AG04450 (cell line): Measurements from ENCODE around the gene ATP13A4. TPM values are rescaled to one million over a fixed set of nuclear protein-coding genes. Genes with fewer than 3 reads are reported as not detected.

Experiments used
- CTCF ChIA-PET: fragments of 300-600, 350-600 bp; formaldehyde crosslinking; extraction: SDS; loops from one replicate; lab custom pipeline; 2022; ENCODE audit warnings: antibody characterized with exemption, inconsistent platforms; lab: Charles Lee
- POLR2A ChIA-PET: fragments of 350-600 bp; formaldehyde crosslinking; extraction: SDS; loops from one replicate; lab custom pipeline; 2021; ENCODE audit warnings: antibody characterized with exemption, inconsistent platforms; lab: Yijun Ruan, JAX
- DNase-seq: peaks from one replicate; pipeline ENCODE4 v3.0.0-alpha.2; 2011; ENCODE audit warnings: low read depth, low spot score
- H3K27ac ChIP-seq: one replicate; pipeline ENCODE4 v1.5.1; 2012; ENCODE audit warnings: low read depth, low read length, control low read depth
- H3K27me3 ChIP-seq: one replicate; pipeline ENCODE4 v1.6.0; 2012; ENCODE audit warnings: low read length; ENCODE audit not compliant: control insufficient read depth, insufficient read depth
- H3K4me3 ChIP-seq: 2 replicates; pipeline ENCODE4 v1.5.1; 2011; ENCODE audit warnings: mild to moderate bottlenecking, low read depth, low read length, control low read depth
- H3K9me3 ChIP-seq: 2 replicates; pipeline ENCODE4 v1.5.1; 2012; ENCODE audit warnings: low read length; ENCODE audit not compliant: control insufficient read depth, insufficient read depth
- CTCF ChIP-seq: IDR thresholded peaks from 2 replicates; pipeline ENCODE4 v1.5.1; 2011; ENCODE audit warnings: low read depth, low read length, control low read depth, inconsistent platforms
- polyA plus RNA-seq: library from polyadenylated mRNA; depleted of rRNA; stranded (reverse); fragments of >200 nt; gene quantifications from 2 replicates; pipeline ENCODE4 v1.2.3, GENCODE V29; 2011

Gene ATP13A4
- polyA plus RNA-seq, 1 experiment = 0.04 TPM

- Histone ChIP-seq H3K27me3 (no peaks in the 10 kb centered on the region), H3K4me3 (no peak overlapping the region), H3K27ac (no peak overlapping the region), H3K9me3 (no peaks in the 10 kb centered on the region)
- no peak for DNase-seq
- no peak for TF ChIP-seq CTCF
- ChIA-PET CTCF (no interaction called here), POLR2A (no interaction called here)
Measured at GRCh38 chr3:193510154-193510553, 44.5 kb downstream of the ATP13A4 start.

- POLR2A ChIA-PET = no interaction called here
- no peaks in the 10 kb centered on the region for H3K9me3 ChIP-seq
- no peaks in the 10 kb centered on the region for H3K27me3 ChIP-seq
- no peak for TF ChIP-seq CTCF
- H3K4me3 ChIP-seq = no peak overlapping the region
- CTCF ChIA-PET = interaction anchor here (0.6 kb wide), 1 partner anchor 50 kb away, joined by 3 read pairs; no protein-coding TSS in a partner anchor
- no peak overlapping the region for H3K27ac ChIP-seq
- DNase-seq = no peak
Measured at GRCh38 chr3:193509103-193509965, 45.4 kb downstream of the ATP13A4 start.

- no peaks in the 10 kb centered on the region for H3K27me3 ChIP-seq
- TF ChIP-seq CTCF = no peak
- ChIA-PET POLR2A (no interaction called here), CTCF (no interaction called here)
- no peak for DNase-seq
- H3K27ac ChIP-seq = no peak overlapping the region
- H3K4me3 ChIP-seq = no peak overlapping the region
- no peaks in the 10 kb centered on the region for H3K9me3 ChIP-seq
Measured at GRCh38 chr3:193508108-193508507, 46.6 kb downstream of the ATP13A4 start.

GRCh38 chr3:193507566-193507965 lies 47.1 kb downstream of the ATP13A4 start:
- no peaks in the 10 kb centered on the region for H3K27me3 ChIP-seq
- no peak overlapping the region for H3K4me3 ChIP-seq
- no peak overlapping the region for H3K27ac ChIP-seq
- CTCF ChIA-PET = no interaction called here
- TF ChIP-seq CTCF = no peak
- no peak for DNase-seq
- no peaks in the 10 kb centered on the region for H3K9me3 ChIP-seq
- POLR2A ChIA-PET = no interaction called here

GRCh38 chr3:193506921-193507320 lies 47.8 kb downstream of the ATP13A4 start:
- ChIA-PET POLR2A (no interaction called here), CTCF (no interaction called here)
- TF ChIP-seq CTCF = no peak
- Histone ChIP-seq H3K27ac (no peak overlapping the region), H3K9me3 (no peaks in the 10 kb centered on the region), H3K27me3 (no peaks in the 10 kb centered on the region), H3K4me3 (no peak overlapping the region)
- no peak for DNase-seq
